Endothelial cell of umbilical vein (primary cell): ENCODE data around the gene ADIPOQ. TPM values are rescaled to one million over a fixed set of nuclear protein-coding genes. Genes with fewer than 3 reads are reported as not detected.
"Not testable (repeated sequence)": the region's sequence is repeated elsewhere in the genome, so short reads cannot be mapped to it uniquely, and the experiment has no call there.

Source experiments
- BruUV-seq: library from RNA; stranded (reverse); fragments of 400-500 nt; replicated peaks from 2 replicates; lab custom pipeline; 2021; lab: Mats Ljungman, UMichigan
- CTCF ChIA-PET: fragments of 300-600, 350-600 bp; sonication (Branson Sonifier 250); formaldehyde crosslinking; loops from one replicate; lab custom pipeline; 2021; ENCODE audit warnings: antibody characterized with exemption, inconsistent platforms; lab: Charles Lee
- POLR2A ChIA-PET: fragments of 300-600, 350-600 bp; sonication (Branson Sonifier 250); formaldehyde crosslinking; loops from one replicate; lab custom pipeline; 2021; ENCODE audit warnings: antibody characterized with exemption, inconsistent platforms; lab: Charles Lee
- DNase-seq: peaks from one replicate; pipeline ENCODE4 v3.0.0-alpha.2; 2011; ENCODE audit warnings: low read depth, low spot score
- FAIRE-seq: peaks from 2 replicates; lab custom pipeline; 2011; peaks lifted over from hg19 to GRCh38; lab: Jason Lieb, UNC
- H2AFZ ChIP-seq: 2 replicates; pipeline ENCODE4 v1.6.0; 2012; ENCODE audit warnings: low read depth, low read length, control low read depth, inconsistent platforms
- H3K27ac ChIP-seq: 2 replicates; pipeline ENCODE4 v1.5.1; 2011; ENCODE audit warnings: low read depth, mild to moderate bottlenecking, control low read depth, low read length, moderate library complexity; ENCODE audit not compliant: insufficient read depth
- H3K27me3 ChIP-seq, 2 experiments: 2 replicates each; pipeline versions ENCODE4 v1.6.0 to v1.6.1; 2011; ENCODE audit warnings: low read length in 2 of 2, mixed read lengths in 1 of 2; ENCODE audit not compliant: control insufficient read depth in 2 of 2, insufficient read depth in 2 of 2
- H3K36me3 ChIP-seq, 2 experiments: 2 replicates in 1 of 2; 3 replicates in 1 of 2; pipeline ENCODE4 v1.5.1; 2011; ENCODE audit warnings: low read length in 2 of 2, mild to moderate bottlenecking in 1 of 2, moderate library complexity in 1 of 2; ENCODE audit not compliant: control insufficient read depth in 2 of 2, insufficient read depth in 2 of 2; ENCODE audit errors: extremely low read depth in 1 of 2
- H3K4me1 ChIP-seq: 3 replicates; pipeline ENCODE4 v1.5.1; 2011; ENCODE audit warnings: mild to moderate bottlenecking, low read length; ENCODE audit not compliant: control insufficient read depth, insufficient read depth; ENCODE audit errors: extremely low read depth
- H3K4me2 ChIP-seq: 2 replicates; pipeline ENCODE4 v1.6.1; 2011; ENCODE audit warnings: low read length, control low read depth, mixed read lengths; ENCODE audit not compliant: insufficient read depth
- H3K4me3 ChIP-seq, 3 experiments: fragments of 200-600 bp in 1 of 3; sonication (generic), shearing (Covaris generic) in 1 of 3; replicated peaks in 1 of 3; 2 replicates each; pipeline ENCODE4 v1.5.1; 2011 to 2016; ENCODE audit warnings: control low read depth in 3 of 3, low read length in 3 of 3, mild to moderate bottlenecking in 2 of 3, inconsistent platforms in 1 of 3, low read depth in 1 of 3, moderate library complexity in 1 of 3; ENCODE audit not compliant: insufficient read depth in 1 of 3
- H3K79me2 ChIP-seq: 2 replicates; pipeline ENCODE4 v1.6.0; 2012; ENCODE audit warnings: low read length, inconsistent platforms; ENCODE audit not compliant: control insufficient read depth, insufficient read depth
- H3K9ac ChIP-seq: replicated peaks from 2 replicates; pipeline ENCODE3; 2011; ENCODE audit warnings: low read length, control low read depth; ENCODE audit not compliant: insufficient read depth; ENCODE audit errors: extremely low read depth
- H3K9me1 ChIP-seq: replicated peaks from 3 replicates; pipeline ENCODE4 v1.6.0; 2011; ENCODE audit warnings: mild to moderate bottlenecking, low read length; ENCODE audit not compliant: control insufficient read depth, insufficient read depth; ENCODE audit errors: extremely low read depth
- H3K9me3 ChIP-seq: replicated peaks from 2 replicates; pipeline ENCODE4 v1.5.1; 2012; ENCODE audit warnings: low read length, inconsistent platforms; ENCODE audit not compliant: control insufficient read depth, insufficient read depth
- H4K20me1 ChIP-seq: replicated peaks from 2 replicates; pipeline ENCODE3; 2011; ENCODE audit warnings: mild to moderate bottlenecking, low read length; ENCODE audit not compliant: control insufficient read depth, insufficient read depth; ENCODE audit errors: extremely low read depth
- EZH2 ChIP-seq: IDR thresholded peaks from 2 replicates; pipeline ENCODE4 v1.6.1; 2012; ENCODE audit warnings: borderline replicate concordance, low read depth, mild to moderate bottlenecking, moderate library complexity, low read length, inconsistent platforms; ENCODE audit not compliant: severe bottlenecking
- FOS ChIP-seq: IDR thresholded peaks from 2 replicates; pipeline ENCODE4 v1.6.1; 2011; ENCODE audit warnings: mild to moderate bottlenecking, low read length, moderate library complexity, borderline replicate concordance; ENCODE audit not compliant: insufficient read depth
- GATA2 ChIP-seq: IDR thresholded peaks from 2 replicates; pipeline ENCODE4 v1.7.0; 2011; ENCODE audit warnings: low read depth, mild to moderate bottlenecking, moderate library complexity, mixed read lengths, low read length; ENCODE audit not compliant: insufficient read length, insufficient read depth
- JUN ChIP-seq: IDR thresholded peaks from 2 replicates; pipeline ENCODE4 v1.6.1; 2011; ENCODE audit warnings: borderline replicate concordance, low read depth; ENCODE audit not compliant: insufficient read length, insufficient read depth
- MYC ChIP-seq: IDR thresholded peaks from one replicate; pipeline ENCODE4 v1.6.1; 2011; ENCODE audit warnings: mild to moderate bottlenecking, low read depth, low read length
- POLR2A ChIP-seq: IDR thresholded peaks from 2 replicates; pipeline ENCODE4 v1.6.1; 2012; ENCODE audit warnings: low read depth, mild to moderate bottlenecking, control low read depth, low read length
- POLR2AphosphoS5 ChIP-seq: IDR thresholded peaks from 2 replicates; pipeline ENCODE4 v1.6.1; 2012; ENCODE audit warnings: low read depth, mild to moderate bottlenecking, control low read depth, low read length, moderate library complexity; ENCODE audit not compliant: insufficient read depth
- dilution Hi-C: fragments of 300-500 bp; cut with MboI; formaldehyde crosslinking; loops from one replicate; pipeline ENCODE4 v1.15.0; 2019; ENCODE audit warnings: low sequenced_read_pairs; ENCODE audit not compliant: extremely low pct_ligation_motif_present
- intact Hi-C: fragments of 100-400 bp; cut with micrococcal nuclease; formaldehyde crosslinking; loops from one replicate; pipeline ENCODE4 v1.10.0; 2022
- polyA plus RNA-seq, 4 experiments: library from polyadenylated mRNA; depleted of rRNA in 3 of 4; stranded (reverse) in 3 of 4; unstranded in 1 of 4; fragments of >200 nt; gene quantifications; 2 replicates each; pipeline versions ENCODE4 v1.2.1 to v1.2.3, GENCODE V29; 2011 to 2012; ENCODE audit warnings: missing spikeins in 1 of 4
- total RNA-seq: library from RNA; stranded (reverse); gene quantifications from 2 replicates; pipeline ENCODE4 v1.2.3, GENCODE V29; 2021
- TF ChIP-seq, protein P1 (sequence below), 2 donors: IDR thresholded peaks; 1 replicate in 1 of 2; 2 replicates in 1 of 2; pipeline ENCODE4 v1.5.1; 2011; ENCODE audit warnings: low read length in 2 of 2, mild to moderate bottlenecking in 2 of 2, moderate library complexity in 2 of 2, control low read depth in 1 of 2, inconsistent platforms in 1 of 2, low read depth in 1 of 2; ENCODE audit not compliant: insufficient read depth in 1 of 2; ENCODE audit errors: extremely low read depth in 1 of 2
- TF ChIP-seq, protein P2 (sequence below): IDR thresholded peaks from 2 replicates; pipeline ENCODE4 v1.6.1; 2011; ENCODE audit not compliant: insufficient read depth, insufficient read length

ADIPOQ gene
- total and polyA plus RNA-seq, 2 donors (not counting 3 experiments of a cell fraction or from before 2014, with no cell fraction given), result not detected

DNA sequence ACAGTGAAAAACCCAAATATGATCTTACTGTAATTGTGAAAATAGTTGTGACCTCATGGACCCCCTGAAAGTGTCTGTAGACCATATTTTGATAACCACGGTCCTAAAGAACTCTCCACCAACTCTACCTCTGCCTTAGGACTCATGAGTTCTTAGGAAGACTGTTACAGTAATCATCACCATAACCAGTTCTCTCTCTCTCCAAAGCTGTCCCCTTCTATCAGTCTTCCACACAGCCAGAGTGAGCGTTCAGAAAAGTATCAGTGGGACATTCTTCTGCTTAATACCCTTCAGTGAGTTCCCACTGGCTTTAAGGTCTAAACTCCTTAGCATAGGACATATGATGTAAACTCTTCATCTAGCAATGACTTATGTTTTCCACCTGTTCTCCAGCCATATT, 60.2 kb downstream of the ADIPOQ start:
- Histone ChIP-seq H3K9me3 (no peaks in the 10 kb centered on the region), H3K27me3 (no peaks in the 10 kb centered on the region), H3K79me2 (no peaks in the 10 kb centered on the region), H3K9me1 (no peaks in the 10 kb centered on the region), H4K20me1 (no peaks in the 10 kb centered on the region), H3K9ac (no peak overlapping the region), H3K36me3 (no peaks in the 10 kb centered on the region), H3K4me2 (no peak overlapping the region), H3K27ac (no peak overlapping the region), H2AFZ (no peak overlapping the region), H3K4me3 (no peak overlapping the region), H3K4me1 (peaks cover 11% of the 10 kb centered on the region)
- intact Hi-C loops, result no loop called here
- DNase-seq (no peak), FAIRE-seq (no peak)
- dilution Hi-C loops, result no loop called here
- BruUV-seq, result no TSS peak
- TF ChIP-seq JUN (no peak), POLR2A (no peak), EZH2 (no peak), MYC (no peak), FOS (no peak), POLR2AphosphoS5 (no peak), GATA2 (no peak)
- TF ChIP-seq, protein P1, sequence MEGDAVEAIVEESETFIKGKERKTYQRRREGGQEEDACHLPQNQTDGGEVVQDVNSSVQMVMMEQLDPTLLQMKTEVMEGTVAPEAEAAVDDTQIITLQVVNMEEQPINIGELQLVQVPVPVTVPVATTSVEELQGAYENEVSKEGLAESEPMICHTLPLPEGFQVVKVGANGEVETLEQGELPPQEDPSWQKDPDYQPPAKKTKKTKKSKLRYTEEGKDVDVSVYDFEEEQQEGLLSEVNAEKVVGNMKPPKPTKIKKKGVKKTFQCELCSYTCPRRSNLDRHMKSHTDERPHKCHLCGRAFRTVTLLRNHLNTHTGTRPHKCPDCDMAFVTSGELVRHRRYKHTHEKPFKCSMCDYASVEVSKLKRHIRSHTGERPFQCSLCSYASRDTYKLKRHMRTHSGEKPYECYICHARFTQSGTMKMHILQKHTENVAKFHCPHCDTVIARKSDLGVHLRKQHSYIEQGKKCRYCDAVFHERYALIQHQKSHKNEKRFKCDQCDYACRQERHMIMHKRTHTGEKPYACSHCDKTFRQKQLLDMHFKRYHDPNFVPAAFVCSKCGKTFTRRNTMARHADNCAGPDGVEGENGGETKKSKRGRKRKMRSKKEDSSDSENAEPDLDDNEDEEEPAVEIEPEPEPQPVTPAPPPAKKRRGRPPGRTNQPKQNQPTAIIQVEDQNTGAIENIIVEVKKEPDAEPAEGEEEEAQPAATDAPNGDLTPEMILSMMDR (IDR thresholded peaks at IDR 0.05; ENCODE audit: extremely low read depth in 1 of 2, insufficient read depth in 1 of 2, low read depth in 1 of 2, low read length in 2 of 2), result no peak
- TF ChIP-seq, protein P2, sequence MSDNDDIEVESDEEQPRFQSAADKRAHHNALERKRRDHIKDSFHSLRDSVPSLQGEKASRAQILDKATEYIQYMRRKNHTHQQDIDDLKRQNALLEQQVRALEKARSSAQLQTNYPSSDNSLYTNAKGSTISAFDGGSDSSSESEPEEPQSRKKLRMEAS, result no peak
- CTCF ChIA-PET, result no interaction called here
- POLR2A ChIA-PET, result interaction anchor here (0.6 kb wide), 1 partner anchor 246 kb away, joined by 7 read pairs; no protein-coding TSS in a partner anchor

DNA sequence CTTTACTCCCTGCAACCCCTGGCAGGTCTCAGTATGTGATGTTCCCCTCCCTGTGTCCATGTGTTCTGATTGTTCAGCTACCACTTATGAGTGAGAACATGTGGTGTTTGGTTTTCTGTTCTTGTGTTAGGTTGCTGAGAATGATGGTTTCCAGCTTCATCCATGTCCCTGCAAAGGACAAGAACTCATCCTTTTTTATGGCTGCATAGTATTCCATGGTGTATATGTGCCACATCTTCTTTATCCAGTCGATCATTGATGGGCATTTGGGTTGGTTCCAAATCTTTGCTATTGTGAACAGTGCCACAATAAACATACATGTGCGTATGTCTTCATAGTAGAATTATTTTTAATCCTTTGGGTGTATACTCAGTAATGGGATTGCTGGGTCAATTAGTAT, 61.2 kb downstream of the ADIPOQ start:
- BruUV-seq, DNase-seq, dilution Hi-C loops, H3K36me3 ChIP-seq, H4K20me1 ChIP-seq, H3K79me2 ChIP-seq, H3K27ac ChIP-seq, H3K4me3 ChIP-seq, H3K27me3 ChIP-seq, H3K9me1 ChIP-seq, H2AFZ ChIP-seq, H3K9ac ChIP-seq, FAIRE-seq, intact Hi-C loops, POLR2A ChIA-PET, CTCF ChIA-PET, H3K9me3 ChIP-seq, H3K4me2 ChIP-seq: not testable (repeated sequence)
- peaks cover 11% of the 10 kb centered on the region for H3K4me1 ChIP-seq

DNA sequence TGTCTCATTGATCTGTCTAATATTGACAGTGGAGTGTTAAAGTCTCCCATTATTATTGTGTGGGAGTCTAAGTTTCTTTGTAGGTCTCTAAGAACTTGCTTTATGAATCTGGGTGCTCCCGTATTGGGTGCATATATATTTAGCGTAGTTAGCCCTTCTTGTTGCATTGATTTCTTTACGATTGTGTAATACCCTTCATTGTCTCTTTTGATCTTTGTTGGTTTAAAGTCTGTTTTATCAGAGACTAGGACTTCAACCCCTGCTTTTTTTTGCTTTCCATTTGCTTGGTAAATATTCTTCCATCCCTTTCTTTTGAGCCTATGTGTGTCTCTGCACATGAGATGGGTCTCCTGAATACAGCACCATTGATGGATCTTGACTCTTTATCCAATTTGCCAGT, 64.6 kb downstream of the ADIPOQ start:
- BruUV-seq, H3K9me3 ChIP-seq, H4K20me1 ChIP-seq, CTCF ChIA-PET, H2AFZ ChIP-seq, H3K79me2 ChIP-seq, H3K4me3 ChIP-seq, DNase-seq, H3K27ac ChIP-seq, H3K4me2 ChIP-seq, POLR2A ChIA-PET, H3K4me1 ChIP-seq, dilution Hi-C loops, FAIRE-seq, H3K36me3 ChIP-seq, H3K27me3 ChIP-seq, H3K9me1 ChIP-seq, intact Hi-C loops, H3K9ac ChIP-seq: not testable (repeated sequence)
